Neural progenitor cell (in vitro differentiated cells): ENCODE measurements around the gene PODN.

ENCODE experiments used
- CTCF ChIP-seq: fragments of 200-600 bp; sonication (generic); IDR thresholded peaks from 2 replicates; pipeline ENCODE4 v1.5.1; 2017; ENCODE audit warnings: antibody characterized with exemption, mild to moderate bottlenecking
- EZH2 ChIP-seq: fragments of 200-600 bp; sonication (generic); IDR thresholded peaks from 2 replicates; pipeline ENCODE4 v1.6.1; 2017; ENCODE audit warnings: antibody characterized with exemption, mild to moderate bottlenecking, moderate library complexity
- EZH2phosphoT487 ChIP-seq: fragments of 200-600 bp; sonication (generic); IDR thresholded peaks from 2 replicates; pipeline ENCODE4 v1.6.1; 2017; ENCODE audit warnings: antibody characterized with exemption

GRCh38 chr1:53130598-53130877 is 68.5 kb downstream of the PODN start:
- TF ChIP-seq CTCF: no peak
- no peak for TF ChIP-seq EZH2
- TF ChIP-seq EZH2phosphoT487: no peak
